Aorta (tissue), 5 donors: ENCODE measurements around the gene FUT7. TPM values are rescaled to one million over a fixed set of nuclear protein-coding genes. Genes with fewer than 3 reads are reported as not detected.

Source experiments
- ATAC-seq: fragments of 200-7000 bp; cut with Tn5 transposase; one replicate; pipeline ENCODE4 v1.9.1; 2022; ENCODE audit warnings: moderate library complexity; ENCODE audit not compliant: low FRiP score
- DNase-seq, 2 donors: peaks; one replicate each; pipeline ENCODE4 v3.0.0-alpha.2; 2020
- H3K27ac ChIP-seq, 2 donors: one replicate each; pipeline ENCODE4 v1.5.1; 2013; ENCODE audit warnings: low read length in 2 of 2, mild to moderate bottlenecking in 2 of 2, moderate library complexity in 2 of 2, control low read depth in 1 of 2, inconsistent platforms in 1 of 2, low read depth in 1 of 2
- H3K27me3 ChIP-seq, 2 donors: one replicate each; pipeline ENCODE4 v1.6.1; 2013; ENCODE audit warnings: control low read depth in 1 of 2, low read length in 1 of 2, mild to moderate bottlenecking in 1 of 2, moderate library complexity in 1 of 2; ENCODE audit not compliant: insufficient read depth in 2 of 2, control insufficient read depth in 1 of 2
- H3K36me3 ChIP-seq, 2 donors: one replicate each; pipeline ENCODE4 v1.6.1; 2013; ENCODE audit warnings: control low read depth in 1 of 2, low read length in 1 of 2, mild to moderate bottlenecking in 1 of 2; ENCODE audit not compliant: insufficient read depth in 2 of 2, control insufficient read depth in 1 of 2
- H3K4me1 ChIP-seq, 2 donors: one replicate each; pipeline ENCODE4 v1.6.1; 2013; ENCODE audit warnings: low read length in 2 of 2, control low read depth in 1 of 2, mild to moderate bottlenecking in 1 of 2, moderate library complexity in 1 of 2; ENCODE audit not compliant: insufficient read depth in 2 of 2, control insufficient read depth in 1 of 2
- H3K4me3 ChIP-seq, 2 donors: one replicate each; pipeline ENCODE4 v1.5.1; 2013; ENCODE audit warnings: low read length in 2 of 2, control low read depth in 1 of 2, mild to moderate bottlenecking in 1 of 2
- H3K9me3 ChIP-seq: one replicate; pipeline ENCODE4 v1.6.1; 2013; ENCODE audit warnings: mild to moderate bottlenecking, low read length; ENCODE audit not compliant: control insufficient read depth
- WGBS, 2 donors: extraction: QIAGEN DNeasy Blood & Tissue Kit; methylation state at CpG; one replicate each; pipeline ENCODE4 v1.1.7; 2013; 5-methylcytosine and 5-hydroxymethylcytosine counted together
- intact Hi-C, 2 donors: fragments of 100-400 bp; cut with DNase I; formaldehyde crosslinking; loops; one replicate each; pipeline versions ENCODE4 v1.14.2 to v1.15.0; 2022
- polyA plus RNA-seq, 2 donors: library from polyadenylated mRNA; stranded (reverse); fragments of 200-250 nt; gene quantifications; one replicate each; pipeline ENCODE4 v1.2.3, GENCODE V29; 2013
- total RNA-seq, 2 donors: library from RNA; stranded (reverse); fragmentation: NEBNext Ultra II Directional; extraction: Animal tissue kit (Norgen Biotek cat#: 25700); gene quantifications; one replicate each; pipeline ENCODE4 v1.2.1, GENCODE V29; 2021
- donor health status: healthy with polysubstance abuse.
- donor health status: Bipolar disorder and iron deficiency.
- donor health status: DM: no; HTN: no; CAD: no.
- donor health status: DM: no; HTN: no; CAD: no.
- donor health status: DM: yes; HTN: yes; CAD: no.

FUT7 gene
- total and polyA plus RNA-seq, 4 donors, result 0.27 to 0.68 TPM; not detected in 2

GRCh38 chr9:137030006-137030405, 1.9 kb downstream of the FUT7 start:
- Histone ChIP-seq H3K36me3 (no peaks in the 10 kb centered on the region), H3K4me1 (no peaks in the 10 kb centered on the region), H3K4me3 (no peak overlapping the region), H3K9me3 (no peaks in the 10 kb centered on the region), H3K27ac (no peak overlapping the region), H3K27me3 (no peaks in the 10 kb centered on the region)
- no peak for DNase-seq
- intact Hi-C loops, result loop anchor here (5.0 kb wide), 2 partner anchors 78 to 83 kb away; partner anchors contain the start of genes C8G (in 1 of the 2) and LCN12 (in 1 of the 2)
- no peak for ATAC-seq
- WGBS, 2 donors, result 83 to 90% methylated on average over 15 of the region's 15 CpGs

- 38 to 41% methylated on average over 18 to 19 of the region's 19 CpGs for WGBS, 2 donors
- no peaks in the 10 kb centered on the region for H3K4me1 ChIP-seq
- no peak overlapping the region for H3K4me3 ChIP-seq
- no peaks in the 10 kb centered on the region for H3K27me3 ChIP-seq
- no peaks in the 10 kb centered on the region for H3K9me3 ChIP-seq
- H3K27ac ChIP-seq, result no peak overlapping the region
- no peaks in the 10 kb centered on the region for H3K36me3 ChIP-seq
- intact Hi-C loops, result loop anchor here in 1 of 2 donors (2.0 kb wide), 1 partner anchor 238 kb away; the partner anchor contains the start of gene TMEM141
- ATAC-seq (peak; percentile 79), DNase-seq (peak; percentile 89 to 92)
Measured at GRCh38 chr9:137029058-137029936, 2.6 kb downstream of the FUT7 start.

- Histone ChIP-seq H3K9me3 (no peaks in the 10 kb centered on the region), H3K36me3 (no peaks in the 10 kb centered on the region), H3K4me1 (no peaks in the 10 kb centered on the region), H3K27me3 (no peaks in the 10 kb centered on the region), H3K4me3 (peak overlapping the region; percentile 39 to 58), H3K27ac (no peak overlapping the region)
- intact Hi-C loops, result loop anchor here in 1 of 2 donors (2.0 kb wide), 1 partner anchor 238 kb away; the partner anchor contains the start of gene TMEM141
- ATAC-seq, result peak; percentile 61
- peak; percentile 69 to 87 for DNase-seq
- 0 to 1% methylated on average over 73 to 98 of the region's 98 CpGs for WGBS, 2 donors
Measured at GRCh38 chr9:137028263-137029057, 3.4 kb downstream of the FUT7 start.

GRCh38 chr9:137027369-137028262, 4.3 kb downstream of the FUT7 start, which contains the start of gene ABCA2:
TSS of gene ABCA2 (minus strand) at chr9:137028237. CDS start at chr9:137028140, 97 bp downstream.
- DNase-seq (no peak), ATAC-seq (no peak)
- H3K27me3 ChIP-seq, result no peaks in the 10 kb centered on the region
- intact Hi-C loops, result loop anchor here in 1 of 2 donors (2.0 kb wide), 1 partner anchor 237 kb away; the partner anchor contains the start of gene TMEM141
- no peaks in the 10 kb centered on the region for H3K36me3 ChIP-seq
- no peaks in the 10 kb centered on the region for H3K4me1 ChIP-seq
- no peaks in the 10 kb centered on the region for H3K9me3 ChIP-seq
- 0 to 1% methylated on average over 53 to 95 of the region's 95 CpGs for WGBS, 2 donors
- no peak within 1 kb of the TSS for H3K27ac ChIP-seq
- peak within 1 kb of the TSS; percentile 50 to 58 for H3K4me3 ChIP-seq

- 75 to 77% methylated on average over 4 of the region's 4 CpGs for WGBS, 2 donors
- H3K36me3 ChIP-seq, result no peaks in the 10 kb centered on the region
- no peak for DNase-seq
- no peaks in the 10 kb centered on the region for H3K4me1 ChIP-seq
- no peaks in the 10 kb centered on the region for H3K9me3 ChIP-seq
- H3K27ac ChIP-seq, result no peak overlapping the region
- H3K27me3 ChIP-seq, result no peaks in the 10 kb centered on the region
- intact Hi-C loops, result no loop called here
- H3K4me3 ChIP-seq, result no peak overlapping the region
- no peak for ATAC-seq
Measured at GRCh38 chr9:137026828-137027227, 5.1 kb downstream of the FUT7 start.

- ATAC-seq (no peak), DNase-seq (no peak)
- no peaks in the 10 kb centered on the region for H3K36me3 ChIP-seq
- H3K27ac ChIP-seq, result no peak overlapping the region
- H3K4me3 ChIP-seq, result no peak overlapping the region
- no peaks in the 10 kb centered on the region for H3K27me3 ChIP-seq
- intact Hi-C loops, result no loop called here
- 77 to 78% methylated on average over 2 of the region's 2 CpGs for WGBS, 2 donors
- no peaks in the 10 kb centered on the region for H3K4me1 ChIP-seq
- H3K9me3 ChIP-seq, result no peaks in the 10 kb centered on the region
Measured at GRCh38 chr9:137026384-137026783, 5.5 kb downstream of the FUT7 start.

- WGBS, 2 donors, result 85 to 88% methylated on average over 14 to 21 of the region's 21 CpGs
- H3K4me3 ChIP-seq, result no peak overlapping the region
- no peaks in the 10 kb centered on the region for H3K36me3 ChIP-seq
- H3K27ac ChIP-seq, result no peak overlapping the region
- no peaks in the 10 kb centered on the region for H3K4me1 ChIP-seq
- no peak for DNase-seq
- intact Hi-C loops, result no loop called here
- H3K27me3 ChIP-seq, result no peaks in the 10 kb centered on the region
- no peaks in the 10 kb centered on the region for H3K9me3 ChIP-seq
- ATAC-seq, result no peak
Measured at GRCh38 chr9:137025517-137025966, 6.3 kb downstream of the FUT7 start.

- Histone ChIP-seq H3K36me3 (no peaks in the 10 kb centered on the region), H3K4me3 (no peak overlapping the region), H3K4me1 (no peaks in the 10 kb centered on the region), H3K9me3 (no peaks in the 10 kb centered on the region), H3K27ac (no peak overlapping the region), H3K27me3 (no peaks in the 10 kb centered on the region)
- WGBS, 2 donors, result 79 to 85% methylated on average over 14 to 15 of the region's 15 CpGs
- no peak for DNase-seq
- intact Hi-C loops, result no loop called here
- ATAC-seq, result no peak
Measured at GRCh38 chr9:137023583-137023991, 8.3 kb downstream of the FUT7 start.
